C4-2B (cell line): ENCODE data around the gene TRMT10B.
"Not testable (repeated sequence)": the region's sequence is repeated elsewhere in the genome, so short reads cannot be mapped to it uniquely, and the experiment has no call there.

ENCODE experiments used
- H3K27ac ChIP-seq: fragments of 450-650 bp; 2 replicates; pipeline ENCODE4 v1.5.1; 2017
- CTCF ChIP-seq: fragments of 450-650 bp; conservative IDR thresholded peaks from 2 replicates; pipeline ENCODE4 v1.5.1; 2017; ENCODE audit warnings: mild to moderate bottlenecking
- ZFX ChIP-seq: fragments of 450-650 bp; IDR thresholded peaks from 2 replicates; pipeline ENCODE4 v1.6.1; 2017

Gene TRMT10B

GRCh38 chr9:37751186-37751585, 2.4 kb upstream of the TRMT10B start:
- TF ChIP-seq ZFX (no peak), CTCF (no peak)
- no peak overlapping the region for H3K27ac ChIP-seq

- H3K27ac ChIP-seq, result not testable (repeated sequence)
Measured at GRCh38 chr9:37751704-37752103, 1.9 kb upstream of the TRMT10B start.

DNA sequence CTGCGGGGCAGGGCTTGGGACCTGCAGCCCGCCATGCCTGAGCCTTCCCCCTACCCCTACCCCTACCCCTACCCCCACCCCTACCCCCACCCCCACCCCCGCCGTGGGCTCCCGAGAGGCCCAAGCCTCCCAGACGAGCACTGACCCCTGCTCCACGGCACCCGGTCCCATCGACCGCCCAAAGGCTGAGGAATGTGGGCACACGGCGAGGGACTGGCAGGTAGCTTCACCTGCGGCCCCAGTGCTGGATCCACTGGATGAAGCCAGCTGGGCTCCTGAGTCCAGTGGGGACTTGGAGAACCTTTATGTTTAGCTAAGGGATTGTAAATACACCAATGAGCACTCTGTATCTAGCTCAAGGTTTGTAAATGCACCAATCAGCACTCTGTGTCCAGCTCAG, 1.5 kb upstream of the TRMT10B start:
- H3K27ac ChIP-seq, result not testable (repeated sequence)

- no peak for TF ChIP-seq CTCF
- TF ChIP-seq ZFX, result no peak
- H3K27ac ChIP-seq, result peak overlapping the region; percentile 71
Measured at GRCh38 chr9:37752642-37753488, 740 bp upstream of the TRMT10B start.

DNA sequence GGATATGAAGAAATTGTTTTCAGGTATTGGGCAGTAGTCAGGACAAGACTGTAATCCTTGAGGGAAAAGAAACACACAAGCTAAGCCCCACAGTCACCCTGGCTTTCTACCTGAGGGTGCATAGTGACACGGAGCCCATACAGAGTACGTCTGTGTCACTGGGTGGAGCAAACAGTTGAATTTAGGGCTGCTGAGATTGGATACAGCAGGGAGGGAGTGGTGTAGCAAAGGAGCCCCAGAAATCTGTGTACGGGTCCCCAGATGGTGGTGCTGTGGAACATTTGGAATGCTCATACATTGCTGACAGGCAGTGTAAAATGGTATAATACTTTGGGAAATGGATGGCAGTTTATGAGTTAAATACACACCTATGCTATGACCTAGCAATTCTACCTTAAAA, 5.1 kb downstream of the TRMT10B start:
- no peak overlapping the region for H3K27ac ChIP-seq
- TF ChIP-seq ZFX (no peak), CTCF (no peak)

DNA sequence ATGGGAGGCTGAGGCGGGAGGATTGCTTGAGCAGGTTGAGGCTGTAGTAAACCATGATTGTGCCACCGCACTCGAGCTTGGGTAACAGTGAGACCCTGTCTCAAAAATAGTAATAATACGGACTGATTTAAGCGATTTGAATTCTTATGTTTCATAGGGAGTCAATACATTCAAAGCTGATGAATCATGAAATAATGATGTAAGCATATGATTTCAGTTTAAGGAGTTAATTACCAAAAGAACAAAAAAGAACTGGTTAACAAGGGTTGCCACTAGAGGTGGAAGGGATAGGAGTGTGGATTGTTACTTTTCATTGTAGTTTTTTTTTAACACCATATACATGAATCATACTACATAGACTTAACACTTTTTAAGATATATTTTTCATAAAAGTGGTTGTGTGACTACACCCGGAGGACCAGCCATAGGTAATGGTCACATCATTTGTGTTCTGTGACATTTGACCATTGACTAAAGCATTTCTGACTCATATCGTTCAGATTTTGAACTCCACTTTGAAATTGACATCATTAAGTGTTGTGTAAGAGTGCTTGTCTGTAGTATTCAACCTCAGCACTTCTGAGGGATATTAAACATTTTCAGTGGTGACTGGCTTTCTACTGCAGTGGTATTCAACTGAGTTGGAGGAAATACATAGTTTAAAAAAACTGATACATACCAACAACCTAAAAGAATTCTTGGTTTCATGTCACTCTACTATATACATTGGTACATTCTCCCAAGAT, 7.0 kb downstream of the TRMT10B start:
- TF ChIP-seq CTCF, result no peak
- no peak for TF ChIP-seq ZFX
- H3K27ac ChIP-seq, result no peak overlapping the region

GRCh38 chr9:37761511-37761910, 7.9 kb downstream of the TRMT10B start:
- no peak overlapping the region for H3K27ac ChIP-seq

GRCh38 chr9:37765263-37765662, 11.7 kb downstream of the TRMT10B start:
- H3K27ac ChIP-seq, result not testable (repeated sequence)

More at GRCh38 chr9:37761511-37761910, 7.9 kb downstream of the TRMT10B start:
- no peak for TF ChIP-seq ZFX
- TF ChIP-seq CTCF, result no peak

GRCh38 chr9:37769306-37769705, 15.7 kb downstream of the TRMT10B start:
- TF ChIP-seq ZFX (no peak), CTCF (no peak)

More at GRCh38 chr9:37769306-37769705, 15.7 kb downstream of the TRMT10B start:
- H3K27ac ChIP-seq, result no peak overlapping the region
